ENCODE results near the gene SLC39A7.

The SLC39A7 gene

GRCh38 chr6:33192105-33192646 is 8.5 kb upstream of the SLC39A7 start, which contains the start of gene COL11A2:
Gene COL11A2, minus strand, starts transcription at chr6:33192467. Its CDS starts 227 bp downstream, at chr6:33192240.
- Histone ChIP-seq H3K4me3 (ENCODE audit: low read depth in 1 of 2, low read length in 2 of 2) (no peak within 1 kb of the TSS), H3K4me2 (ENCODE audit: insufficient read depth, low read length) (no peak within 1 kb of the TSS), H3K4me1 (ENCODE audit: insufficient read depth, low read length) (no peaks in the 10 kb centered on the region), H3K9ac (ENCODE audit: low read depth, low read length) (no peak within 1 kb of the TSS), H3K27ac (ENCODE audit: low read length) (no peak within 1 kb of the TSS), H3K36me3 (ENCODE audit: insufficient read depth, low read length) (peaks cover 33% of the 10 kb centered on the region), H3K79me2 (ENCODE audit: insufficient read depth, low read length) (0 out of 2 replicates have a peak, but pooled peaks cover 2% of the 10 kb centered on the region), H3K27me3 (ENCODE audit: insufficient read depth, low read length, poor library complexity) (no peaks in the 10 kb centered on the region), H2AFZ (ENCODE audit: low read depth, low read length) (no peak within 1 kb of the TSS), H4K20me1 (ENCODE audit: insufficient read depth, low read length) (peaks cover 24% of the 10 kb centered on the region; the same call in 1 of the 2 replicates), H3K9me3 (ENCODE audit: insufficient read depth, low read length, severe bottlenecking) (no peaks in the 10 kb centered on the region)
- DNase-seq (no peak), ATAC-seq (ENCODE audit: insufficient read depth, low read depth) (peak; percentile 27; the same call in 1 of the 3 replicates)
- no peak for TF ChIP-seq CTCF (IDR thresholded peaks at IDR 0.05; ENCODE audit: borderline replicate concordance, extremely low read depth, low read length, poor library complexity, severe bottlenecking)
- TF ChIP-seq EZH2 (IDR thresholded peaks at IDR 0.05; ENCODE audit: borderline replicate concordance, low read depth, low read length, severe bottlenecking): no peak

GRCh38 chr6:33192671-33193602 is 7.7 kb upstream of the SLC39A7 start:
- no peak for DNase-seq
- Histone ChIP-seq H3K36me3 (ENCODE audit: insufficient read depth, low read length) (peaks cover 41% of the 10 kb centered on the region), H3K27me3 (ENCODE audit: insufficient read depth, low read length, poor library complexity) (no peaks in the 10 kb centered on the region), H3K9me3 (ENCODE audit: insufficient read depth, low read length, severe bottlenecking) (no peaks in the 10 kb centered on the region), H3K4me2 (ENCODE audit: insufficient read depth, low read length) (no peak overlapping the region), H3K4me3 (ENCODE audit: low read depth in 1 of 2, low read length in 2 of 2) (no peak overlapping the region), H3K4me1 (ENCODE audit: insufficient read depth, low read length) (peaks cover 5% of the 10 kb centered on the region), H3K27ac (ENCODE audit: low read length) (no peak overlapping the region), H3K79me2 (ENCODE audit: insufficient read depth, low read length) (peaks cover 10% of the 10 kb centered on the region), H2AFZ (ENCODE audit: low read depth, low read length) (no peak overlapping the region), H3K9ac (ENCODE audit: low read depth, low read length) (no peak overlapping the region), H4K20me1 (ENCODE audit: insufficient read depth, low read length) (peaks cover 32% of the 10 kb centered on the region)
- TF ChIP-seq CTCF (IDR thresholded peaks at IDR 0.05; ENCODE audit: borderline replicate concordance, extremely low read depth, low read length, poor library complexity, severe bottlenecking) (no peak), EZH2 (IDR thresholded peaks at IDR 0.05; ENCODE audit: borderline replicate concordance, low read depth, low read length, severe bottlenecking) (no peak)
- no peak for ATAC-seq (ENCODE audit: insufficient read depth, low read depth)

DNA sequence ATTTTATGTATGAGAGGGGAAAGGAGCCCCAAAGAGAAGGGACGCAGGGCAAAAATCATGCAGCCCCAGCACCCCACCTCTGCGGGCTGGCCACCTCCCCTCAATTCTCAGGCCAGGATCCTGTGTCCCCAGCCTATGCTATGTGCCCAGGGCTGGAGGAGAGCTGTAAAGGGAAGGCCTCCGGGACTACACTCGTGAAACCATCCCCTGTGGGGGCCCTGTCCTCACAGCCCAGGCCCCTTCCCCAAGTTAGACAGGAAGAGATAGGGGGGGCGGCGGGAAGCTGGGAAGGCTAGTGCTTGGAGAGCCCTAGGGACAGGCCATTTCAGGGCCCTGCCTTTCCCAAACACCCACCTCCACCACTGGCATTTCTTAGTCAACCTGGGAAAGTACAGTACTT is 7.0 kb upstream of the SLC39A7 start:
- ATAC-seq (ENCODE audit: insufficient read depth, low read depth) (no peak), DNase-seq (no peak)
- H2AFZ ChIP-seq (ENCODE audit: low read depth, low read length): no peak overlapping the region
- H3K4me1 ChIP-seq (ENCODE audit: insufficient read depth, low read length): peaks cover 12% of the 10 kb centered on the region
- peaks cover 47% of the 10 kb centered on the region for H3K36me3 ChIP-seq (ENCODE audit: insufficient read depth, low read length)
- H3K79me2 ChIP-seq (ENCODE audit: insufficient read depth, low read length): peaks cover 17% of the 10 kb centered on the region
- H3K27me3 ChIP-seq (ENCODE audit: insufficient read depth, low read length, poor library complexity): no peaks in the 10 kb centered on the region
- H4K20me1 ChIP-seq (ENCODE audit: insufficient read depth, low read length): peaks cover 38% of the 10 kb centered on the region
- no peak overlapping the region for H3K9ac ChIP-seq (ENCODE audit: low read depth, low read length)
- H3K4me3 ChIP-seq (ENCODE audit: low read depth in 1 of 2, low read length in 2 of 2): no peak overlapping the region
- H3K4me2 ChIP-seq (ENCODE audit: insufficient read depth, low read length): no peak overlapping the region
- no peak for TF ChIP-seq CTCF (IDR thresholded peaks at IDR 0.05; ENCODE audit: borderline replicate concordance, extremely low read depth, low read length, poor library complexity, severe bottlenecking)
- TF ChIP-seq EZH2 (IDR thresholded peaks at IDR 0.05; ENCODE audit: borderline replicate concordance, low read depth, low read length, severe bottlenecking): no peak
- H3K27ac ChIP-seq (ENCODE audit: low read length): no peak overlapping the region
- H3K9me3 ChIP-seq (ENCODE audit: insufficient read depth, low read length, severe bottlenecking): no peaks in the 10 kb centered on the region

Data from DND-41 (cell line).